K562 (cell line): ENCODE results near the gene NEURL1. TPM values are rescaled to one million over a fixed set of nuclear protein-coding genes. Genes with fewer than 3 reads are reported as not detected.

ENCODE experiments used
- DNMT1 ChIP-seq: fragments of 450-650 bp; IDR thresholded peaks from 2 replicates; pipeline ENCODE4 v1.6.1; 2016; ENCODE audit warnings: antibody characterized with exemption, mild to moderate bottlenecking
- EHMT2 ChIP-seq: fragments of 450-650 bp; IDR thresholded peaks from 2 replicates; pipeline ENCODE4 v1.6.1; 2018; ENCODE audit warnings: antibody characterized with exemption
- ESRRA ChIP-seq: fragments of 450-650 bp; IDR thresholded peaks from 2 replicates; pipeline ENCODE4 v1.6.1; 2014; ENCODE audit warnings: low read depth, mild to moderate bottlenecking, moderate library complexity, borderline replicate concordance
- MCM7 ChIP-seq, 2 experiments: fragments of 450-650 bp; IDR thresholded peaks; 2 replicates each; pipeline ENCODE4 v1.6.1; 2016 to 2018
- NCOR1 ChIP-seq: fragments of 450-650 bp; IDR thresholded peaks from 2 replicates; pipeline ENCODE4 v1.6.1; 2016; ENCODE audit warnings: mild to moderate bottlenecking, moderate library complexity
- PHF8 ChIP-seq: fragments of 200-600 bp; sonication (generic); IDR thresholded peaks from 2 replicates; pipeline ENCODE4 v1.6.1; 2012; ENCODE audit warnings: mixed run types, mild to moderate bottlenecking, inconsistent platforms, low read length, moderate library complexity, borderline replicate concordance
- RBM22 ChIP-seq: fragments of 200-400 bp; formaldehyde crosslinking; IDR thresholded peaks from 2 replicates; pipeline ENCODE4 v1.6.1; 2018; ENCODE audit warnings: low read length, low read depth; ENCODE audit not compliant: poor library complexity, severe bottlenecking
- polyA plus RNA-seq, 8 experiments: library from polyadenylated mRNA; depleted of rRNA in 4 of 8; stranded (reverse) in 5 of 8; unstranded in 3 of 8; fragments of >200 nt; fragmentation: Nextera tagmentation in 2 of 8; fragmentation: Illumina TruSeq in 1 of 8; extraction: Ambion mirVana in 2 of 8; extraction: Trizol in 1 of 8; gene quantifications; 2 replicates each; pipeline versions ENCODE4 v1.2.1 to v1.2.3, GENCODE V29; 2011 to 2014; ENCODE audit warnings: inconsistent platforms in 1 of 8, missing spikeins in 1 of 8
- total RNA-seq, 7 experiments: library from RNA; depleted of rRNA in 6 of 7; stranded (reverse); fragments of >200 nt in 6 of 7; fragmentation: Illumina TruSeq in 2 of 7; extraction: Trizol in 2 of 7; gene quantifications; 2 replicates each; pipeline versions ENCODE4 v1.2.1 to v1.2.3, GENCODE V29; 2011 to 2021; ENCODE audit warnings: low replicate concordance in 1 of 7
- TF ChIP-seq, protein P1 (sequence below): fragments of 200-600 bp; sonication (generic); IDR thresholded peaks from one replicate; pipeline ENCODE4 v1.6.1; 2012; ENCODE audit warnings: mild to moderate bottlenecking, low read depth, low read length, inconsistent platforms

The NEURL1 gene
- total and polyA plus RNA-seq, 9 of the 15 experiments (the other 6 are each of a cell fraction or from before 2014, with no cell fraction given): 0.01 to 0.45 (median 0.16) TPM; not detected in 5

DNA sequence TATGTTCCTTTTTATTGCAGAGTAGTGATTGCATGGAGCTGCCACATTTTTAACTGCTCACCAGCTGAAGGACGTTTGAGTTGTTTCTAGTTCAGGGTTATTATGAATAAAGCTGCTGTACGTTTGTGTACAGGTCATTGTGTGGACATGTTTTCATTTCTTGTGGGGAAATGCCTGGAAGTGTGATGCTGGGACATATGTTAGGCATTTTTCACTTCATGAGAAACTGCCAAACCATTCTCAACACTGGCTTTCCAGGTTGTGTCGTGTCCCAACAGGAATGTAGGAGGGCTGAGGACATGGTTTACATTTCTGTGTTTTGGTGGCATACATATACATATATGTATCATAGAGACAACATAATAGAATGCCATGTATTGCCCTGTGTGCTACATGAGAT, 73.0 kb downstream of the NEURL1 start (continued):
- TF ChIP-seq, protein P1, sequence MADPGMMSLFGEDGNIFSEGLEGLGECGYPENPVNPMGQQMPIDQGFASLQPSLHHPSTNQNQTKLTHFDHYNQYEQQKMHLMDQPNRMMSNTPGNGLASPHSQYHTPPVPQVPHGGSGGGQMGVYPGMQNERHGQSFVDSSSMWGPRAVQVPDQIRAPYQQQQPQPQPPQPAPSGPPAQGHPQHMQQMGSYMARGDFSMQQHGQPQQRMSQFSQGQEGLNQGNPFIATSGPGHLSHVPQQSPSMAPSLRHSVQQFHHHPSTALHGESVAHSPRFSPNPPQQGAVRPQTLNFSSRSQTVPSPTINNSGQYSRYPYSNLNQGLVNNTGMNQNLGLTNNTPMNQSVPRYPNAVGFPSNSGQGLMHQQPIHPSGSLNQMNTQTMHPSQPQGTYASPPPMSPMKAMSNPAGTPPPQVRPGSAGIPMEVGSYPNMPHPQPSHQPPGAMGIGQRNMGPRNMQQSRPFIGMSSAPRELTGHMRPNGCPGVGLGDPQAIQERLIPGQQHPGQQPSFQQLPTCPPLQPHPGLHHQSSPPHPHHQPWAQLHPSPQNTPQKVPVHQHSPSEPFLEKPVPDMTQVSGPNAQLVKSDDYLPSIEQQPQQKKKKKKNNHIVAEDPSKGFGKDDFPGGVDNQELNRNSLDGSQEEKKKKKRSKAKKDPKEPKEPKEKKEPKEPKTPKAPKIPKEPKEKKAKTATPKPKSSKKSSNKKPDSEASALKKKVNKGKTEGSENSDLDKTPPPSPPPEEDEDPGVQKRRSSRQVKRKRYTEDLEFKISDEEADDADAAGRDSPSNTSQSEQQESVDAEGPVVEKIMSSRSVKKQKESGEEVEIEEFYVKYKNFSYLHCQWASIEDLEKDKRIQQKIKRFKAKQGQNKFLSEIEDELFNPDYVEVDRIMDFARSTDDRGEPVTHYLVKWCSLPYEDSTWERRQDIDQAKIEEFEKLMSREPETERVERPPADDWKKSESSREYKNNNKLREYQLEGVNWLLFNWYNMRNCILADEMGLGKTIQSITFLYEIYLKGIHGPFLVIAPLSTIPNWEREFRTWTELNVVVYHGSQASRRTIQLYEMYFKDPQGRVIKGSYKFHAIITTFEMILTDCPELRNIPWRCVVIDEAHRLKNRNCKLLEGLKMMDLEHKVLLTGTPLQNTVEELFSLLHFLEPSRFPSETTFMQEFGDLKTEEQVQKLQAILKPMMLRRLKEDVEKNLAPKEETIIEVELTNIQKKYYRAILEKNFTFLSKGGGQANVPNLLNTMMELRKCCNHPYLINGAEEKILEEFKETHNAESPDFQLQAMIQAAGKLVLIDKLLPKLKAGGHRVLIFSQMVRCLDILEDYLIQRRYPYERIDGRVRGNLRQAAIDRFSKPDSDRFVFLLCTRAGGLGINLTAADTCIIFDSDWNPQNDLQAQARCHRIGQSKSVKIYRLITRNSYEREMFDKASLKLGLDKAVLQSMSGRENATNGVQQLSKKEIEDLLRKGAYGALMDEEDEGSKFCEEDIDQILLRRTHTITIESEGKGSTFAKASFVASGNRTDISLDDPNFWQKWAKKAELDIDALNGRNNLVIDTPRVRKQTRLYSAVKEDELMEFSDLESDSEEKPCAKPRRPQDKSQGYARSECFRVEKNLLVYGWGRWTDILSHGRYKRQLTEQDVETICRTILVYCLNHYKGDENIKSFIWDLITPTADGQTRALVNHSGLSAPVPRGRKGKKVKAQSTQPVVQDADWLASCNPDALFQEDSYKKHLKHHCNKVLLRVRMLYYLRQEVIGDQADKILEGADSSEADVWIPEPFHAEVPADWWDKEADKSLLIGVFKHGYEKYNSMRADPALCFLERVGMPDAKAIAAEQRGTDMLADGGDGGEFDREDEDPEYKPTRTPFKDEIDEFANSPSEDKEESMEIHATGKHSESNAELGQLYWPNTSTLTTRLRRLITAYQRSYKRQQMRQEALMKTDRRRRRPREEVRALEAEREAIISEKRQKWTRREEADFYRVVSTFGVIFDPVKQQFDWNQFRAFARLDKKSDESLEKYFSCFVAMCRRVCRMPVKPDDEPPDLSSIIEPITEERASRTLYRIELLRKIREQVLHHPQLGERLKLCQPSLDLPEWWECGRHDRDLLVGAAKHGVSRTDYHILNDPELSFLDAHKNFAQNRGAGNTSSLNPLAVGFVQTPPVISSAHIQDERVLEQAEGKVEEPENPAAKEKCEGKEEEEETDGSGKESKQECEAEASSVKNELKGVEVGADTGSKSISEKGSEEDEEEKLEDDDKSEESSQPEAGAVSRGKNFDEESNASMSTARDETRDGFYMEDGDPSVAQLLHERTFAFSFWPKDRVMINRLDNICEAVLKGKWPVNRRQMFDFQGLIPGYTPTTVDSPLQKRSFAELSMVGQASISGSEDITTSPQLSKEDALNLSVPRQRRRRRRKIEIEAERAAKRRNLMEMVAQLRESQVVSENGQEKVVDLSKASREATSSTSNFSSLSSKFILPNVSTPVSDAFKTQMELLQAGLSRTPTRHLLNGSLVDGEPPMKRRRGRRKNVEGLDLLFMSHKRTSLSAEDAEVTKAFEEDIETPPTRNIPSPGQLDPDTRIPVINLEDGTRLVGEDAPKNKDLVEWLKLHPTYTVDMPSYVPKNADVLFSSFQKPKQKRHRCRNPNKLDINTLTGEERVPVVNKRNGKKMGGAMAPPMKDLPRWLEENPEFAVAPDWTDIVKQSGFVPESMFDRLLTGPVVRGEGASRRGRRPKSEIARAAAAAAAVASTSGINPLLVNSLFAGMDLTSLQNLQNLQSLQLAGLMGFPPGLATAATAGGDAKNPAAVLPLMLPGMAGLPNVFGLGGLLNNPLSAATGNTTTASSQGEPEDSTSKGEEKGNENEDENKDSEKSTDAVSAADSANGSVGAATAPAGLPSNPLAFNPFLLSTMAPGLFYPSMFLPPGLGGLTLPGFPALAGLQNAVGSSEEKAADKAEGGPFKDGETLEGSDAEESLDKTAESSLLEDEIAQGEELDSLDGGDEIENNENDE: no peak
- TF ChIP-seq MCM7 (IDR thresholded peaks at IDR 0.05) (no peak), EHMT2 (no peak), ESRRA (no peak), NCOR1 (no peak), PHF8 (no peak), RBM22 (no peak), DNMT1 (no peak)
- TF ChIP-seq, all 486 proteins: peak for 0
